Measurements from ENCODE around the gene SLC11A1.

Gene SLC11A1

DNA sequence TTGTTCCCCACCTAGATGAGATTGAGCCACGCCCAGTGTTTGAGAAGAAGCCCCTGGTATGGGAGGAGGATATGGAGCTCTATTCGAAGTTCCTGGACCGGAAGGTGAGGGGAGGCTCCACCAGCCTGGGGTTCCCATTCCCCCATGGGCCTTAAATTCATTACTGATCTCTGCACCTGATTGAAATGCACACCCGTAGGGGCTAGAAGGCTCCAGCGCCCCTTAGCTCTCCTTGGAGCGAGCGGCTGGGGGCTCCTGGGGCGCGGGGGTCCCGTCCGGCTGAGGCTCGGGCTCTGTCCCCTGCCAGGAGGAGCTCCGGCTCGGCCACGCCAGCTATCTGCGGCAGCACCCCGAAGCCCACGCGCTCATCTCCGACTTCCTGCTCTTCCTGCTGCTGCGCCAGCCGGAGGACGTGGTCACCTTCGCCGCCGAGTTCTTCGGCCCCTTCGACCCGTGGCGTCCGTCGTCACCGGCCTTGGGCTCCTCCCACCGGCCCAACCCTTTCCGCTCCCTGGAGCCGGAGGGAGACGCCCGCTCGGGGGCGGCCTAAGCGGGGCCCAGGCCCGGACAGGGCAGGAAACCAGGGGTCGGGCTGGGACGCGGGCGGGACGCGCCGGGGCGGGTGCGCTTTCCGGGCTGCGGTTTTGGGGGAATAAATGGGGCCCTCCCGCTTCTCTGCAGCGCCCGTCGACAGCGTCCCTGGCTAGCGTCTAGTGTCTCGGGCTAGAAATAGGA lies 14.5 kb upstream of the SLC11A1 start:
- peak; percentile 56 for DNase-seq

DNA sequence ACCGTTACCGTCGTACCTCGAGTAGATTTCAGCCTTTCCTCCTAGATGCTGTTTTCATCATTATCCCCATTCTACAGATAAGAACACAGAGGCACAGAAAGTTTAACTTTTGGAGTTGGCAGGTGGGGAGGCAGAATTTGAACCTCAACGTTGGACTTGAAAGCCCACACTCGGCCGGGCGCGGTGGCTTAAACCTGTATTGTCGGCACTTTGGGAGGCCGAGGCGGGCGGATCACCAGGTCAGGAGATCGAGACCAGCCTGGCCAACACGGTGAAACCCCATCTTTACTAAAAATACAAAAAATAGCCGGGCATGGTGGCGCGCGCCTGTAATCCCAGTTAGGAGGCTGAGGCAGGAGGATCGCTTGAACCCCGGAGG lies 13.9 kb upstream of the SLC11A1 start:
- no peak for DNase-seq

DNA sequence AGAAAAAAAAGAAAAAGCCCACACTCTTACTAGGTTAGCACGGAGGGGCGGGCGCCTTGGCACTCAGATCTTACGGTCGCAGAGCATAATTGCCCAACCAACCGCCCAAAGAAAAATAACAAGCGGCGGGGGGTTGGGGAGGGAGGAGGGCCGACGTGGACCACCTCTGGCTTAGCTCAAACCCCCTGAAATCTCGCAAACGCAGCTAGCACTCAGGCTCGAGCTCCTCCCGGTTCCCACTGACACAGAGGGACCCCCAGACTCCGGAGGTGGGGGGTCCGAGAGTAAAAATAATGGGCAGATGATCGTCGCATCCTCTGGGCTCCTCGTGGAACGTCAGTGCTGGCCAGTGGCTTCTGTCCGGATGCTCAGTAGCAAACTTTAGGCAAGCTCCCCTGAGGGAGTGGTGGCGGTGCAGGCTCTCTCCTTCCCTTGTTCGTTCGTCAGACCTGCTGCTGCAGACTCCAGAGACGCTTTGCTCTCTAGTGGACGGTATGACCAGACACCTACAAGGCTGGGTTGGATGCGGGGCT lies 13.4 kb upstream of the SLC11A1 start:
- DNase-seq = peak; percentile 24

DNA sequence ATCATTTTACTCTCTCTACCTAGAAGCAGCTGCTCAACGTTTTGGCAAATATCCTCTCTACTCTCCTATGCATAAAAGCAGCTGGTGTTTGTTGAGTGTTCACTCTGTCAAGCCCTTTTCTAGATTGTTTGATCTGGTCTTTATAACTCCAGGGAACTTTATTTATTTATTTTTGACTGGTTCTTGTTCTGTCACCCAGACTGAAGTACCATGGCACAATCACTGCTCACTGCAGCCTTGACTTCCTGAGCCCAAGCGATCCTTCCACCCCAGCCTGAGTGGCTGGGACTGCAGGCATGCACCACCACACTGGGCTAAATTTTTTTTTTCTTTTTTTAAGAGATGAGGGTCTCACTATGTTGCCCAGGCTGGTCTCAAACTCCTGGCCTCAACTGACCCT lies 12.7 kb upstream of the SLC11A1 start:
- no peak for DNase-seq

DNA sequence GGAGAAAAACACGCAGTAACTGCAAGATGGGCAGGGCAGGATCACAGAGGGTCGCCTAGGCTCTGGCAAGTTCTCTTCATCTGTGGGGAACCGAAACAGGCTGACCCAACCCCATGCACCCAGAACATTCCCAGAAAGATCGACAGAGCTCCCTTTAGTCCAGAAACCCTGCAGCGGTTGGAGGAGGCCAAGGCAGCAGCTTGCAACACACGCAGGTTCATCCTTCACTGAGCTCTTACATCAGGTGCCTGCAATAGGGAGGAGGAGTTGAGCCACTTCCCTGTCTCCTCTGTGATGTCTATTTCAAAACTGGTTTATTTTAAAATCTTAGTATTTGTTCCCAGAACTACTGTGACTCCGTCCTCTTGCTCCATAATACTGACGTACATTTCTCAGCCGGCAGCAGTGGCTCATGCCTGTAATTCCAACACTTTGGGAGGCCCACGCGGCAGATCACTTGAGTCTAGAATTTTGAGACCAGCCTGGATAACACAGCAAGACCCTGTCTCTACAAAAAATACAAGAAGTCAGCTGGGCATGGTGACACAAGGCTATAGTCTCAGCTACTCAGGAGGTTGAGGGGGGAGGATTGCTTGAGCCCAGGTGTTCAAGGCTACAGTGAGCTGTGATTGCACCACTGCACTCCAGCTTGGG lies 11.5 kb upstream of the SLC11A1 start:
- DNase-seq = peak; percentile 4

DNA sequence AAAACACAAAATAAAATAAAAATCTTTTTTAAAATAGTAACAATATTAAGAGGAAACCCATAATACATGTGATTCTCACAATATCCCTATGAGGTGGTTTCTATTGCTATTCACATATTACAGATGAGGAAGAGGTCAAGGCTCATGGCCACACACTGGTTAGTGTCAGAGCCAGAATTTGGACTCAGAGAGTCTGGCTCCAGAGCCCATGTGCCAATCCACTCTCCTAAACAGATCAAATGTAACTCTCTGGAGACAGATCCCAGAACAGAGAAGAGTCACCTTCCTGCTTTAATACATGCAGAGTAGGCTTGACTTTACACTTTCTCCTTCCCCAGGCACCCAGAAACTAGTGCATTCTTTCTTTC lies 10.1 kb upstream of the SLC11A1 start:
- no peak for DNase-seq

DNA sequence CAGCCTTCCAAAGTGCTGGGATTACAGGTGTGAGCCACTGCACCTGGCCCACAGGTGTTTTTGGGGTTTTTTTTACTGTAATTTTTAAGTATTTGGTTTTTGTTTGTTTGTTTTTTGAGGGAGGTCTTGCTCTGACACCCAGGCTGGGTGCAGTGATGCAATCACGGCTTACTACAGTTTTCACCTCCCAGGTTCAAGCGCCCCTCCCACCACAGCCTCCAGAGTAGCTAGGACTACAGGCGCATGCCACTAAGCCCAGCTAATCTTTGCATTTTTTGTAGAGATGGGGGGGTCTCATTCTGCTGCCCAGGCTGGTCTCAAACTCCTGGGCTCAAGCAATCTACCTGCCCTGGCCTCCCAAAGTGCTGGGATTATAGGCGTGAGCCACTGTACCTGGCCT lies 7.3 kb upstream of the SLC11A1 start:
- no peak for DNase-seq

DNA sequence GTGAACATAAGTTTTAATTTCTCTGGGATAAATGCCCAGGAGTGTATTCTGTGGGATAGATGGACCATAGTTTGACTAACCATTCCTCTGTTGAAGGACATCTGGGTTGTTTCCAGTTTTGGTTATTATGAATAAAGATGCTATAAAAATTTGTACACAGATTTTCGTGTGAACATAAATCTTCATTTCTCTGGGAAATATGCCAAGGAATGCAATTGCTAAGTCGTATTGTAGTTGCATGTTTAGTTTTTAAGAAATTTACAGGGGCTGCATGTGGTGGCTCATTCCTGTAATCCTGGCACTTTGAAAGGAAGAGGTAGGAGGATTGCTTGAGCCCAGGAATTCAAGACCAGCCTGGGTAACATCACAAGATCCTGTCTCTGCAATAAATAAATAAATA lies 6.9 kb upstream of the SLC11A1 start:
- DNase-seq = peak; percentile 80

DNA sequence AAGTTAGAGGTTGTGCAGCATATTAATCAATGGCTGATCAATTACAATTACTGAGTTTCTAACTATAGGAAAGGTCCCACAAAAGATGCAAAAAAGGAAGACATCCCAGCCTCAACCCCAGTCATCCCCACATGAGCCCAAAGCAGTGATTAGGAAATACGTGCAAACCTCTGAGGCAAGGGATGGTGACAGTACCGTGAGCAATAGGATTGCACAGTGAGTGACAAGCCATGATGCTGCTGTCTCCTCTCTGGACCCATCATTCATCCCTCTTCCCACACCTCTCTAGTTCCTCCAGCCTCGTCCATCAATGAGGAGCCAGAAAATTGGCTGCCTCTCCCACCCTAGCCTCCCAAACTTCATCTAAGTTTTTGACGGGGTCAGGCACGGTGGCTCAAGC lies 4.0 kb upstream of the SLC11A1 start:
- no peak for DNase-seq

DNA sequence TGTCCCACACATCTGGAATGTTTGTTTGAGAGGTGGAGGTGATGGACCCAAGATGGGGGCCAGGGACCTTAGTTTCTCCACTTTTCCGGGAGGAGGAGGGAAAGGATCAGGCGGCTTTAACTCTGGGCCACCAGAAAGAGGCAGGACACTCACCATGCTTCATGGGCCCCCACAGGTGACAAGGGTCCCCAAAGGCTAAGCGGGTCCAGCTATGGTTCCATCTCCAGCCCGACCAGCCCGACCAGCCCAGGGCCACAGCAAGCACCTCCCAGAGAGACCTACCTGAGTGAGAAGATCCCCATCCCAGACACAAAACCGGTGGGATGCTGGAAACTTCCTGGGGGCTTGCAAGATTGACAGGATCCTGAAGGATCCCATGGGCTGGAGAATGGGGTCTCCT lies 712 bp downstream of the SLC11A1 start:
- DNase-seq = no peak

DNA sequence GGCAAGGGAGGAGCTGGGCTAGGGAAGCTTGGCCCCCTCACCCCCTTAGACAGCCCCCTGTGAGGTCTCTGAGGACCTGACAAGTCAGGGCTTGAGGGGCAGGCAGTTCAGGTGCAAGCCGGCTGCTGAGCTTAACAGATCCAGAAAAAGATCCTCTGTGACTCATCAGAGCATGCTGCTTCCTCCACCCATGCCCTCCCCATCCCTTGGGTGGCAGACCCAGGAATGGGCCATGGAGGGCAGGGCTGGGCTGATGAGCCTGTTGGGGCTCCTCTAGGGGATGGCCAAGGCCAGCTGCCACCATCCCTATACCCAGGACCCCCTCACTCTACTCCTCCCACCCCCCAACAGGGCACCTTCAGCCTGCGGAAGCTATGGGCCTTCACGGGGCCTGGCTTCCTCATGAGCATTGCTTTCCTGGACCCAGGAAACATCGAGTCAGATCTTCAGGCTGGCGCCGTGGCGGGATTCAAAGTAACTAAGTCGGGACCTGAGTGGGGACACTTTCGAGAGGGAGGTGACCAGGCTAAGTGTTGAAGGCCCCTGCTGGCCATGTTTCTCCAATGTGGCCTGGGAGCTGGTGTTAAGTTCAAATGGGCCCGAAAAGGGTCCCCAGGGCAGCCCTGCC lies 1.9 kb downstream of the SLC11A1 start:
- no peak for DNase-seq

DNA sequence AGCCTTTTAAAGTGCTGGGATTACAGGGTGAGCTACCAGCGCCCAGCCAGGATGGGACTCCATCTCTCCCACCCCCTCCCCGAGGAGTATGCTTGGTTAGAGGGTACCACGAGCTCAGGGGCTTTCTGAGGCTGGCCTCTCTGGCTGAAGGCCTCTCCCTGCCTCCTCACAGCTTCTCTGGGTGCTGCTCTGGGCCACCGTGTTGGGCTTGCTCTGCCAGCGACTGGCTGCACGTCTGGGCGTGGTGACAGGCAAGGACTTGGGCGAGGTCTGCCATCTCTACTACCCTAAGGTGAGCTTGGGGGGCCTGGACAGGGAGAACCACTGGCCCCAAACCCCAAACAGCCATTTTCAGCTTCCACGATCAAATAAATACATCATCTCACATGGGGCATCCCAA lies 2.9 kb downstream of the SLC11A1 start:
- DNase-seq = no peak

DNA sequence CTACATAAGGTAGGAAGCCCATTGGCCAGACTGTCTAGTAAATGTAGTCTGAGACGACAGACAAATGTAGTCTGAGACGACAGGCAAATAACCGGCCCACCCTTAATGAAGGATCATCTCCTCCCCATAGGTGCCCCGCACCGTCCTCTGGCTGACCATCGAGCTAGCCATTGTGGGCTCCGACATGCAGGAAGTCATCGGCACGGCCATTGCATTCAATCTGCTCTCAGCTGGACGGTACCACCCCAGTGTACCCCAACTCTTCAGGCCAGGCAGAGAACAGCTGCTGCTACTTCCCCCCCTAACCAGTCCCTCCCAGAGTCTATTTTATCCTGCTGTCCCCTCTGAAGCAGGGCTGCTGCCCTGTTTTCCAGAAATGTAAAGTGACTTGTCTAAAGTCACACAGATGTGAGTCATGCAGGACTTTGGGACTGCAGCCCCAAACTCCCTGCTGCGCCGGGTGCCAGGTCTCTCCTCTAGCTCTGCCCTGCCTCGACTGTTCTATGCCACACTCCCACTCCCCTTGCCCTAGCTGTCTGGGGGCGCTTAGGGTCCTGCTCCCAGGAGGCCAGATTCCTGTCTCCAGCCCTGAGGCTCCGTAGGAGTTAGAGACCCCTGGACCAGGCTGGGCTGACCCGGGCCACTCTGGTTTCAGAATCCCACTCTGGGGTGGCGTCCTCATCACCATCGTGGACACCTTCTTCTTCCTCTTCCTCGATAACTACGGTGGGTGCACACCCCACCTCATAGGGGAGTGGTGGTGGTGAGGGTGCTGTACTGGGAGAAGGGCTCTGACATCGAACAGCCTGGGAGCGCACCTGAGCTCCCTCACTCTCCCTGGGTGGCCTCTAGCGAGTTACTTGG lies 4.7 kb downstream of the SLC11A1 start:
- DNase-seq = no peak

DNA sequence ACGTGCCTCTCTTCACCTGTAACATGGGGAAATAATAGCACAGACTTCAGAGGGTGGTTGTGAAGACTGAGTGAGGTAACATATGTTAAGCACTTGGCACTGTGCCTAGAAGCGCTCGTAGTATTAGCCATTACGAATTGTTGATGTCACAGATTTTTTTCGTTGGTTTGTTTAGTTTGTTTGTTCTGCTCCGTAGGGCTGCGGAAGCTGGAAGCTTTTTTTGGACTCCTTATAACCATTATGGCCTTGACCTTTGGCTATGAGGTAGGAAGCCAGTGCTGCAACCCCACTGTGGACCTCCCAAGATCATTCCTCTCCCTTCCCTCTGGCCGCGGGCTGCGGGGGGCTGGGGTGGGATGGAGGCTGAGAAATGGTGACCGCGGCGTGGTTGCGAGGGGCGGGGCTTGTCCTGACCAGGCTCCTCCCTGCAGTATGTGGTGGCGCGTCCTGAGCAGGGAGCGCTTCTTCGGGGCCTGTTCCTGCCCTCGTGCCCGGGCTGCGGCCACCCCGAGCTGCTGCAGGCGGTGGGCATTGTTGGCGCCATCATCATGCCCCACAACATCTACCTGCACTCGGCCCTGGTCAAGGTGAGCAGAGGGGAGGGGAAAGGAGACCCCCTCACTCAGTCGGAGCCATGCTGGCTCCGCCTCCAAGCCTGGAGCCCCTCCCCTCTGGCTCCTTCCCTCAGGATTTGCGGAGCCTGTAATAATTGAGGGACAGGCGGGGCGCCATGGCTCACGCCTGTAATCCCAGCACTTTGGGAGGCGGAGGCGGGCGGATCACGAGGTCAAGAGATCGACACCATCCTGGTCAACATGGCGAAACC lies 5.5 kb downstream of the SLC11A1 start:
- peak; percentile 52 for DNase-seq

DNA sequence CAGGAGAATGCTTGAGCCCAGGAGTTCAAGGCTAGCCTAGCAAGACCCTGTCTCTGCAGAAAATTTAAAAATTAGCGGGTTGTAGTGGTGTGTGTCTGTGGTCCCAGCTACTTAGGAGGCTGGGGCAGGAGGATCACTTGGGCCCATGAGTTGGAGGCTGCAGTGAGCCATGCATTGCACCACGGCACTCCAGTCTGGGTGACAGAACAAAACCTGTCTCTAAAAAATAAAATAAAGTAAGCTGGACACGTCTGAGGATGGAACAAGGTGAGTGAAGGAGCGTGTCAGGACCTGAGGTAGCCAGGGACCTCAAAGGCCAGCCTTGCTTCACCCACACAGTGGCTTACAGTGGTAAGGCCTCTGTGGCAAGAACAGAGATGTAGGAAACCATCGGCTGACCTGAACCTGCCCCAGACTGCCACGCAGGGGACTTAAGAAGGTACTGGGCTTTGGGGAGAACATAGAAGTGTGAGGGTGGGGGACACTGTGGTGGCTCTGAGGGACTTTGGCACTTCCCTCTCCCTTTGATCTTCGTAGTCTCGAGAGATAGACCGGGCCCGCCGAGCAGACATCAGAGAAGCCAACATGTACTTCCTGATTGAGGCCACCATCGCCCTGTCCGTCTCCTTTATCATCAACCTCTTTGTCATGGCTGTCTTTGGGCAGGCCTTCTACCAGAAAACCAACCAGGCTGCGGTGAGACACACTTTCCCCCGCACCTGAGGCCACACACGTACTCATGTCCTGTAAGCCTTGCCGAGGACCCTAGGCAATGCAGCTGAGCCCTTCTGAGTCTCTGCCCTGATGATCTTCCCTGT lies 7.5 kb downstream of the SLC11A1 start:
- DNase-seq = no peak

DNA sequence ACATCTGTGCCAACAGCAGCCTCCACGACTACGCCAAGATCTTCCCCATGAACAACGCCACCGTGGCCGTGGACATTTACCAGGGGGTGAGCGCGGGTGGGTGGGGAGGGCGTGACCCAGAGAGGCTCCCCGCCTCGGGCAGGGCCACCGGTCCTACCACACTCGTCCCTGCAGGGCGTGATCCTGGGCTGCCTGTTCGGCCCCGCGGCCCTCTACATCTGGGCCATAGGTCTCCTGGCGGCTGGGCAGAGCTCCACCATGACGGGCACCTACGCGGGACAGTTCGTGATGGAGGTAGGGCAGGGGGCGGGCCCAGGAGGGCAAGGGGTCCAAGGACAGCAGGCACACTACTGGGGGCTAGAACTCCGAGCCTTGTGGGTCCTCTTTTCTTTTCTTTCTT lies 9.1 kb downstream of the SLC11A1 start:
- no peak for DNase-seq

DNA sequence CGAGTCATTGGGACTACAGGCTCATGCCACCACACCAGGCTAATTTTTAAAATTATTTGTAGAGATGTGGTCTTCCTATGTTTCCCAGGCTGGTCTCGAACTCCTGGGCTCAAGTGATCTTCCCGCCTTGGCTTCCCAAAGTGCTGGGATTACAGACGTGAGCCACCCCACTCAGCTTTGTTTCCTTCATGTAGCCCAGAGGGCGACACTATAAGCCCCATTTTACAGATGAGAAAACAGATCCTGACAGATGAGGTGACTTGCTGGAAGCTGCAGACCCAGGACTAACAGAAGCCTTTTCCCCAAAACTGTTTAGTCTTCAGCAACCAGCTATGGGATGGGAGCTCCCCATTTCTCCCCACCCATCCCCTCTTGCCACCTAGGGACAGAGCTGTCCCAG lies 10.4 kb downstream of the SLC11A1 start:
- no peak for DNase-seq

DNA sequence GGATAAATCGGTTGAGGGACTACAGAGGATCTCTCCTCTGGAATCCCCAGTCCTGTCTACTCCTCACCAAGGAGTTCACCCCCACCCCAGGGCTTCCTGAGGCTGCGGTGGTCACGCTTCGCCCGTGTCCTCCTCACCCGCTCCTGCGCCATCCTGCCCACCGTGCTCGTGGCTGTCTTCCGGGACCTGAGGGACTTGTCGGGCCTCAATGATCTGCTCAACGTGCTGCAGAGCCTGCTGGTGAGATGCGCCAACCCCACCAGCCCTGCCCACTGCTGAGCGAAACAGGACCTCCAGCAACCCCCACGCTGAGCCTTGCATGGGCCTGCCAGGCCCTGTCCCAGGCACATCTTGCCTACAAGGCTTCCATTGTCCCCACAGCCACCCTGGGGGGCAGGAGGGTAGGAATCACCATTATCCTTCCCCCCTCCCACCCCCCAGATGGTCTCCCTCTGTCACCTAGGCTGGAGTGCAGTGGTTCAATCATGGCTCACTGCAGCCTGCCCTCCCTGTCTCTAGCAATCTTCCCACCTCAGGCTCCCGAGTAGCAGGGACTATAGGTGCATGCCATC lies 10.9 kb downstream of the SLC11A1 start:
- DNase-seq = no peak

DNA sequence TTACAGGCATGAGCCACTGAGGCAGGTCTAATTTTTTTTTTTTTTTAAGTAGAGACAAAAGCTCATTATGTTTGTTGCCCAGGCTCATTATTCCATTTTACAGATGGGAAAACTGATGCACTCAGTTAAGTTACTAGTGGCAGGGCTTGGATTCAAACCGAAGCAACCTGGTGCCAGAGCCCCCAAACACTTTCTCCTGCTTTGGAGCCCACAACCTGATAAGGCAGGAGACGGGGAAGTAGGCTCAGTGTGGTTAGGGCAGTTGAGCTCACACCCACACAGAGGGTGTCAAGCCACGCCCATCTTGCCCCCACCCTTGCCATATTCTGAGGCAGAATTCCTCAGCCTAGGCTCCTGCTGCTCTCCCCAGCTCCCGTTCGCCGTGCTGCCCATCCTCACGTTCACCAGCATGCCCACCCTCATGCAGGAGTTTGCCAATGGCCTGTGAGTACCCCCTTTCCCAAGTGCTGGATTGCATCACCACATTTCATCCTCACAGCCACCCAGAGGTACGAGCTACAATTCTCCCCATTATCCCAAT lies 11.7 kb downstream of the SLC11A1 start:
- DNase-seq = no peak

DNA sequence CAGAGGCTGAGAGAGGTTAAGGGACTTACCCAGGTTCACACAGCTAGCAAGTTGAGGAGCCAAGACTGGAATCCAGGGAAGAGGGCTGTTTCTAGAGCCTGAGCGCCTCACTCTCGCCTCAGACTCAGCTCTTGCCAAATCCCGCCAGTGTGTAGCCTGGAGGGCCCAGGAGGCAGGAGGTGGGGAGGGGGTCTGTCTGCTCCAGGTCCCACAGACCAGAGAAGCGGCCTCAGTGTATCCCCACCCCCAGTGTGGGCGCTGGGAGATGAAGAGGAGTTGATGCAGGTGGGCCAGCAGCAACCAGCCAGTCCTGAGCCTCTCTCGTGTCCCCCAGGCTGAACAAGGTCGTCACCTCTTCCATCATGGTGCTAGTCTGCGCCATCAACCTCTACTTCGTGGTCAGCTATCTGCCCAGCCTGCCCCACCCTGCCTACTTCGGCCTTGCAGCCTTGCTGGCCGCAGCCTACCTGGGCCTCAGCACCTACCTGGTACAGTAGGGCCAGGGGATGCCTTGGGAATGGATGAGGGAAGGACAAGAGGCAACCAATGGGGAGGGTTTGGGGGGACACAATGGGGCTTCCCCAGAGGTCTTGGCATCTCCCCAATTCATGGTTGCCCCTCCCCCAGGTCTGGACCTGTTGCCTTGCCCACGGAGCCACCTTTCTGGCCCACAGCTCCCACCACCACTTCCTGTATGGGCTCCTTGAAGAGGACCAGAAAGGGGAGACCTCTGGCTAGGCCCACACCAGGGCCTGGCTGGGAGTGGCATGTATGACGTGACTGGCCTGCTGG lies 12.4 kb downstream of the SLC11A1 start:
- no peak for DNase-seq
